HepG2 (cell line): ENCODE results near the gene VWA3A. TPM values are rescaled to one million over a fixed set of nuclear protein-coding genes. Genes with fewer than 3 reads are reported as not detected.

ENCODE experiments used
- ARID4A ChIP-seq: sonication (generic); formaldehyde crosslinking; IDR thresholded peaks from 2 replicates; pipeline ENCODE4 v1.5.0; 2020; ENCODE audit warnings: mild to moderate bottlenecking, missing genetic modification reagents, borderline replicate concordance
- ARNT ChIP-seq: fragments of 450-650 bp; IDR thresholded peaks from 2 replicates; pipeline ENCODE4 v1.6.1; 2017
- CREB1 ChIP-seq, 2 experiments: fragments of 450-650 bp in 1 of 2; IDR thresholded peaks; 2 replicates each; pipeline ENCODE4 v1.6.1; 2016 to 2017; ENCODE audit warnings: control low read depth in 1 of 2, mild to moderate bottlenecking in 1 of 2, missing compliant biosample characterization in 1 of 2, missing genetic modification characterization in 1 of 2
- ISL2 ChIP-seq: sonication (generic); formaldehyde crosslinking; IDR thresholded peaks from 2 replicates; pipeline ENCODE4 v1.5.0; 2020; ENCODE audit warnings: missing genetic modification reagents
- KLF16 ChIP-seq, 2 experiments: sonication (generic) in 1 of 2; formaldehyde crosslinking in 1 of 2; IDR thresholded peaks; 2 replicates each; pipeline versions ENCODE4 v1.6.1 to v1.8.0; 2016 to 2023; ENCODE audit warnings: missing genetic modification reagents in 2 of 2, missing compliant biosample characterization in 1 of 2
- PBX3 ChIP-seq: sonication (generic); formaldehyde crosslinking; IDR thresholded peaks from 2 replicates; pipeline ENCODE4 v1.8.1; 2023; ENCODE audit warnings: missing genetic modification reagents, inconsistent platforms, borderline replicate concordance
- POGZ ChIP-seq: sonication (generic); formaldehyde crosslinking; IDR thresholded peaks from 2 replicates; pipeline ENCODE4 v1.4.0; 2020; ENCODE audit warnings: mild to moderate bottlenecking, missing genetic modification reagents
- RORA ChIP-seq: sonication (generic); formaldehyde crosslinking; IDR thresholded peaks from 2 replicates; pipeline ENCODE4 v1.5.0; 2020; ENCODE audit warnings: mild to moderate bottlenecking, missing genetic modification reagents, moderate library complexity
- SATB2 ChIP-seq: sonication (generic); formaldehyde crosslinking; IDR thresholded peaks from 2 replicates; pipeline ENCODE4 v1.5.0; 2020; ENCODE audit warnings: missing genetic modification reagents
- SSRP1 ChIP-seq: IDR thresholded peaks from 2 replicates; pipeline ENCODE4 v1.6.1; 2016; ENCODE audit warnings: control low read depth
- ZFP1 ChIP-seq: IDR thresholded peaks from 2 replicates; pipeline ENCODE4 v1.6.1; 2016
- ZFP36L1 ChIP-seq: sonication (generic); formaldehyde crosslinking; IDR thresholded peaks from 2 replicates; pipeline ENCODE4 v1.8.0; 2022; ENCODE audit warnings: mild to moderate bottlenecking, missing genetic modification reagents, moderate library complexity
- ZMYM2 ChIP-seq: sonication (generic); formaldehyde crosslinking; IDR thresholded peaks from 2 replicates; pipeline ENCODE4 v1.8.0; 2022; ENCODE audit warnings: mild to moderate bottlenecking, missing genetic modification reagents
- ZNF234 ChIP-seq: sonication (generic); formaldehyde crosslinking; conservative IDR thresholded peaks from 2 replicates; pipeline ENCODE4 v1.5.1; 2020; ENCODE audit warnings: mild to moderate bottlenecking, missing genetic modification reagents
- ZNF34 ChIP-seq: sonication (generic); formaldehyde crosslinking; IDR thresholded peaks from 2 replicates; pipeline ENCODE4 v1.4.0; 2020; ENCODE audit warnings: mild to moderate bottlenecking, missing genetic modification reagents, borderline replicate concordance
- ZNF607 ChIP-seq: sonication (generic); formaldehyde crosslinking; IDR thresholded peaks from 2 replicates; pipeline ENCODE4 v1.5.1; 2020; ENCODE audit warnings: missing genetic modification reagents, mild to moderate bottlenecking, borderline replicate concordance
- ZNF773 ChIP-seq: sonication (generic); formaldehyde crosslinking; IDR thresholded peaks from 2 replicates; pipeline ENCODE4 v1.4.0; 2020; ENCODE audit warnings: missing genetic modification reagents, borderline replicate concordance
- ZNF83 ChIP-seq: sonication (generic); formaldehyde crosslinking; IDR thresholded peaks from 2 replicates; pipeline ENCODE4 v1.4.0; 2020; ENCODE audit warnings: missing genetic modification reagents, mild to moderate bottlenecking, borderline replicate concordance
- polyA plus RNA-seq, 8 experiments: library from polyadenylated mRNA; depleted of rRNA in 3 of 8; stranded (reverse) in 7 of 8; unstranded in 1 of 8; fragments of >200 nt; fragmentation: Illumina TruSeq in 4 of 8; extraction: Trizol in 4 of 8; gene quantifications; 2 replicates each; pipeline versions ENCODE4 v1.2.1 to v1.2.3, GENCODE V29; 2011 to 2016; ENCODE audit warnings: low read depth in 4 of 8, missing spikeins in 1 of 8, mixed read lengths in 1 of 8; ENCODE audit not compliant: insufficient read depth in 1 of 8
- total RNA-seq, 5 experiments: library from RNA; depleted of rRNA; stranded (reverse); fragments of >200 nt; fragmentation: Illumina TruSeq; extraction: Trizol; gene quantifications; 2 replicates each; pipeline ENCODE4 v1.2.3, GENCODE V29; 2016; ENCODE audit warnings: low read depth in 1 of 5
- TF ChIP-seq, protein P1 (sequence below): sonication (generic); formaldehyde crosslinking; IDR thresholded peaks from 2 replicates; pipeline ENCODE4 v1.8.1; 2022; ENCODE audit warnings: mild to moderate bottlenecking, missing genetic modification reagents
- TF ChIP-seq, protein P2 (sequence below): sonication (generic); formaldehyde crosslinking; IDR thresholded peaks from 2 replicates; pipeline ENCODE4 v1.5.1; 2020; ENCODE audit warnings: missing genetic modification reagents, mild to moderate bottlenecking, borderline replicate concordance
- TF ChIP-seq, protein P3 (sequence below): sonication (generic); formaldehyde crosslinking; IDR thresholded peaks from 2 replicates; pipeline ENCODE4 v1.4.0; 2020; ENCODE audit warnings: missing genetic modification reagents, borderline replicate concordance

Gene VWA3A
- total and polyA plus RNA-seq, 2 of the 13 experiments (the other 11 are each of a cell fraction or from before 2014, with no cell fraction given) = 0.03 to 0.07 TPM

- TF ChIP-seq ZMYM2 (peak; percentile 69; the same call in 1 of the 2 replicates), ZFP1 (no peak; the same call in 1 of the 2 replicates), ZNF773 (CRISPR knock-in tag) (peak; percentile 92), ARNT (no peak), ZFP36L1 (CRISPR knock-in tag) (peak; percentile 88; the same call in 1 of the 2 replicates), ZNF234 (CRISPR knock-in tag) (no peak), ZNF607 (CRISPR knock-in tag) (peak; percentile 96; the same call in 1 of the 2 replicates), ZNF83 (peak; percentile 98), CREB1 (IDR thresholded peaks at IDR 0.05) (peak; percentile 38; the same call in 1 of the 2 replicates), CREB1 (CRISPR knock-in tag; IDR thresholded peaks at IDR 0.05) (no peak), ZNF34 (CRISPR knock-in tag) (peak; percentile 67; the same call in 1 of the 2 replicates), SATB2 (0 out of 2 replicates have a peak, but pooled peaks have one; percentile 81), ISL2 (CRISPR knock-in tag) (peak; percentile 89), PBX3 (CRISPR knock-in tag) (0 out of 2 replicates have a peak, but pooled peaks have one; percentile 41), POGZ (CRISPR knock-in tag) (peak; percentile 55; the same call in 1 of the 2 replicates), SSRP1 (CRISPR knock-in tag) (no peak), RORA (no peak), ARID4A (CRISPR knock-in tag) (peak; percentile 95), KLF16 (CRISPR knock-in tag; IDR thresholded peaks at IDR 0.05) (peak; percentile 59 to 76; a peak in 3 of 4 replicates)
- TF ChIP-seq, protein P1, sequence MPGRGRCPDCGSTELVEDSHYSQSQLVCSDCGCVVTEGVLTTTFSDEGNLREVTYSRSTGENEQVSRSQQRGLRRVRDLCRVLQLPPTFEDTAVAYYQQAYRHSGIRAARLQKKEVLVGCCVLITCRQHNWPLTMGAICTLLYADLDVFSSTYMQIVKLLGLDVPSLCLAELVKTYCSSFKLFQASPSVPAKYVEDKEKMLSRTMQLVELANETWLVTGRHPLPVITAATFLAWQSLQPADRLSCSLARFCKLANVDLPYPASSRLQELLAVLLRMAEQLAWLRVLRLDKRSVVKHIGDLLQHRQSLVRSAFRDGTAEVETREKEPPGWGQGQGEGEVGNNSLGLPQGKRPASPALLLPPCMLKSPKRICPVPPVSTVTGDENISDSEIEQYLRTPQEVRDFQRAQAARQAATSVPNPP (CRISPR knock-in tag) = 0 out of 2 replicates have a peak, but pooled peaks have one; percentile 29
- TF ChIP-seq, protein P2, sequence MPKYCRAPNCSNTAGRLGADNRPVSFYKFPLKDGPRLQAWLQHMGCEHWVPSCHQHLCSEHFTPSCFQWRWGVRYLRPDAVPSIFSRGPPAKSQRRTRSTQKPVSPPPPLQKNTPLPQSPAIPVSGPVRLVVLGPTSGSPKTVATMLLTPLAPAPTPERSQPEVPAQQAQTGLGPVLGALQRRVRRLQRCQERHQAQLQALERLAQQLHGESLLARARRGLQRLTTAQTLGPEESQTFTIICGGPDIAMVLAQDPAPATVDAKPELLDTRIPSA = no peak
- TF ChIP-seq, protein P3, sequence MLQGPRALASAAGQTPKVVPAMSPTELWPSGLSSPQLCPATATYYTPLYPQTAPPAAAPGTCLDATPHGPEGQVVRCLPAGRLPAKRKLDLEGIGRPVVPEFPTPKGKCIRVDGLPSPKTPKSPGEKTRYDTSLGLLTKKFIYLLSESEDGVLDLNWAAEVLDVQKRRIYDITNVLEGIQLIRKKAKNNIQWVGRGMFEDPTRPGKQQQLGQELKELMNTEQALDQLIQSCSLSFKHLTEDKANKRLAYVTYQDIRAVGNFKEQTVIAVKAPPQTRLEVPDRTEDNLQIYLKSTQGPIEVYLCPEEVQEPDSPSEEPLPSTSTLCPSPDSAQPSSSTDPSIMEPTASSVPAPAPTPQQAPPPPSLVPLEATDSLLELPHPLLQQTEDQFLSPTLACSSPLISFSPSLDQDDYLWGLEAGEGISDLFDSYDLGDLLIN (CRISPR knock-in tag) = peak; percentile 99
Observed at GRCh38 chr16:22190081-22190775, 97.9 kb downstream of the VWA3A start (continued).
